Inflammatory macrophage (primary cell): ENCODE measurements around the gene LBHD2.

ENCODE experiments used
- DNase-seq, 2 donors: peaks; one replicate each; pipeline ENCODE4 v3.0.0-alpha.2; 2020 to 2022

The LBHD2 gene

DNA sequence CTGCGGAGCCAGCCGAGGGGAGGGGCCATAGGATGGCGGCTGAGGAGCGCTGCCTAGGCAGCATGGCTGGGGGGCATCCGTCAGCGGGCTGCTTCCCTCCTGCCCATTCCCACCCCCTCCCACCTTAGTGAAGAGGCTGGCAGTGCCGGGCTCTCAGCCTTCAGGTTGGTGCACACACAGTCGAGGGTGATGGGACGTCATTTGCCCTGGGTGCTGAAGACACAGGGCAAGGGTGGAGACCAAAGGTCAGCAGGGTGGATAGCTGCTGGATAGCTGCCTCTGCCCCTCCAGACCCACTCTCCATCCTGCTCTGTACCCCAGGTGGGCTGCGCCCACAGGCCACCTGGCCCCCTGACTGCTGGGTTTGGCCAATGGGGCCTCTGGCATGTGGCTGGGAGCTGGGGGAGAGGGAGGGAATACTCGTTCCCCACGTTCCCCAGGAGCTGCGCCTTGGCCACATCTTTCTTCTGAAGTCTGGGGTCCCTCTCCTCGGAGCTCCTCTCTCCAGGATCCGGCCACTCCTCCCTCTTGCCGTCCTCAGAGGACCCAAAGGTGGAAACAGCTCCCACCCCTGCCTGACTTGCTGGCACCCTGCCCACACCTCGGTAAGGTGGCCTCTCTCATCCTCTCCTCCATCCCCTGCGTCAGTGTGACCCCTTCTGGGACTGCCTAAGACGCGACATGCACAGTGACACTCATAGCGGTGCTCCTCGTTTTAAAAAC is 15.5 kb upstream of the LBHD2 start:
- DNase-seq: no peak

DNA sequence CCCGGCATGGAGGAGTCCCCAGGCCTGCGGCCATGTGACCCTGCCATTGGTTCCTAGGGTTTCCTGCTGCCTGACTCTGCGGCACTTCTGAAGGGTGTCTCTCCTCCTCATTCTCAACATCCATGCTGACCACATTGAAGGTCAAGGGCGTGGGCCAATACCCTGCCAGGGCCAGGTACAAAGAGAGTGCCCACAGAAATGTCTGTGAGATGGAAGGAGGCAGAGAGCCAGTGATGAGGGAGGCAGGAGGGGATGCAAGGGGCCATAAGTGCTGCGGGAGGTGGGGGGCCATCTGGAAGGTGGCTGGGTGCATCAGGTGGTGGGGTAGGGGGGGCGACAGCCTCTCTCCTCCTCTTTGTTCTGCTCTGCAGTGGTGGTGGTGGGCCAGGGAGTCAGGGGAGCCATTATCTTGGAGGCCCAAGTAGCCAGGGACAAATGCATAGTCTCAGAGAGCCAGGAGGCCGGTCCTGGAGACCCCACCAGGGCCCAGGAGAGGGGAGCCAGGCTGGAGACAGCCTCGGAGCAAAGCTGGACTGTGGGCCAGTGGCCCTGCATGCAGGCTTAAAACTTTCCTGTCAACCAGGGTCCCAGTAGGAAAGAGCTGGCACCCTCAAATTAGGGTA is 13.6 kb upstream of the LBHD2 start:
- no peak for DNase-seq

DNA sequence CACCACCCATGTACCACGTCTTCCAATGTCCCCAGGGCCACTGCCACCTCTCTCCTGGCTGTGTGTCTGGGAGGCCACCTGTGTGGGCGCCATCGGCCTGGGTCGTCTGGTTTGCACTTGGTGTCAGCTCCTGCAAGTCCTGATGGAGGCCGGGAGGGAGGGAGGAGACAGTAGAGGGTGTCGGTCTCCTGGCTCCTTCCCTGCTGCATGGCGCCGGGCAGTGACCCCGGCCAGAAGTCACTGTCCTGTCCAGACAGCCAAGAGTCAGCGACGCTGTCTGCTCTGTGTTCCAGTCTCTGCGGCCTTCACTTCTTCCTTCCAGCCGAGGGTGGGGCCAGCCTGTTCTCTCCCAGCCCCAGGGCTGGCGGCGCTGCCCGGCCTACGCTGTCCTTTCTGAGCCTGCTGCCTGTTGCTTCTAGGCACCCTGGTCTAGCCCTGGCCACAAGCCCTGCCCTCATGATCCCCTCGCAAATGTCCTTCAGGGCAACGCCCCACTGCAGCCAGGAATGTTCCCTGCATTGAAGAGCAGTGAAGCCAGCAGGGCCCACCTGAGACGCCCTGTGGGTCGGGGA is 13.0 kb upstream of the LBHD2 start:
- DNase-seq: peak in 1 of 2 donors; percentile 23

DNA sequence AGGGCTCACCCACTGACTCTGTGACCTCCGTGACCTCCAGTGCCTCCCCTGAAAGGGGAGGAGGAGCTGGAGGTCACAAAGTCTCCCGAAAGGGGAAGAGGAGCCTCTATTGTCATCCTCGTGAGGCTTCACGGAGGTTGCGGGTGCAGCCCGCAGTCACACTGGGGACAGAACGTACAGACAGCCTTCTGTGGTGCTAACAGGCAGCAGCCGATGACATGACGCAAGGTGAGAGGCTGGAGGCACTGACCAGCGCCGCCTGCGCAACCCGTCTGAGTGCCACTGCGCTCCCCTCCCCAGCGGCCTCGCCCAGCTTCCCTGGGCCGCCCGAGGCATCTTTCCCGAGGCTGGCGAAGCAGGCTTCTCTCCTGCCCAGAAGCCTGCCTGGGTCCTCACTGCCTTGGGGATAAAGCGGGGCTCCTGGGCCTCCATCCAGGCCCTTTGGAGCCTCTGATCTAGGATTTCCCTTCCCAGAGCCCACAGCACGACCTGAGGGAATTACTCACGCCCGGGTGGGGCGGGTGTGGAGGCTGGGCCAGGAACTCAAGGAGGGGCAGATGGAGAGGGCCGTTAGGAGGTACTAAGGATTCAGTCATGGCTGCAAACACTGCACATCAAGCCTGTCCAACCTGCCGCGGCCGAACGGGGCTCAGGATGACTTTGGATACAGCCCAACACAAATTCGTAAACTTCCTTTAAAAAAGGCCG is 12.3 kb upstream of the LBHD2 start:
- peak; percentile 77 to 79 for DNase-seq

DNA sequence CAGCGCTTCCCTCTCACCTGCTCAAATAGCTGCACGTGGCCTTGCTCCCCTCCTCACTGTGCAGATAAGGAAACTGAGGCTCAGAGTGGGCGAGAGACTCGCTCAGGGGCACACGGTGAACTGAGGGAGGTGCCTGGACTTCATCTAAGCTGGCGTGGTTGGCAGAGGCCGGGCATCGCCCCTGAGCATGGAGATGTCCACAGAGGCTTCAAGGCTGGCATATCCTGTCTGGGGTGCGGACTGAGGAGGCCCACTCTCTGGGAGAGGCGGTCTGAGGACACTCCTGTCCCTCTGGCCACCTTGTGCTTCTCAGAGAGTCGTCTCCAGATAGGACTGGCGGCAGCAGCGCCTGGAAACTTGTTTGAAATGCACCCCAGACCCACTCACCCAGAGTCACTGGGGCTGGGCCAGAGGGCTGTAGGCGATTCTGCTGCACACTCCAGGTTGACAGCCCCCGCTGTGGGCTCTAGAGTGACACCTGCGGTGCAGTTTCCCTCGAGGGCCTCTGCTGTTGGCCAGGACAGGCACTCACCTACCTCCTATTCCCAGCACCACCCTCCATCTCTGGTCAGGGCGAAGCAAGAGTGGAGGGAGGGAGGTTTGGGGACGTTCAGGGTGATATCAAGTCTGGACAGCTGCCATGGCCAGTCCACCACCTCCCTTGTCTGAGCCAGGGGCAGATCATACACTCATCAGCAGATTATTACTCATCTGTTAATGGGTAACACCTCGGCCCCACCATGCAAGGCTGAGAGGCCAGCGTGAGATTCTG is 11.2 kb upstream of the LBHD2 start:
- DNase-seq: peak in 1 of 2 donors; percentile 57

DNA sequence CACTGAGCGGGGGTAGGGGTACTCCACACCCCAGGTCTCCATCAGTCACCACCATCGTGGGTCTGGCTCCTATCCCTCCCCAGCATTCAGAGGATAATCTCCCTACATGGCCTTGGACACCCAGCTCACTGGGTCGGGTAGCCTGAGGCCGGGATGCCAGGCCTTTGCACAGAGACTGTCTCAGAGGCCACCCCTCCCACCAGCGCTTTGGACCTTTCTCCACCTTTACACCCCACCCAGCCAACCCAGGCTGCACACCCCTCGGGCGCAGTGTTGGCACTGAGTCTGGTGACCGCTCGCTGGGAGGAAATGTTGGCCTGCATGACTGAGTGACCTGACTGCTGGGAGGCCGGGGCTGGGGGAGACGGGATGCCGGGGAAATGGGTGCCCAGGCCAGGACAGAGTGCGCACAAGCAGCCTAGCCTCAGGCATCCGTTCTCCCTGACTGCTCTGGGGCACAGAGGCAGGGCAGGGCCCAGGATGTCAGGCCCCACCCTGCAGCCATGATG is 10.6 kb upstream of the LBHD2 start:
- DNase-seq: no peak

DNA sequence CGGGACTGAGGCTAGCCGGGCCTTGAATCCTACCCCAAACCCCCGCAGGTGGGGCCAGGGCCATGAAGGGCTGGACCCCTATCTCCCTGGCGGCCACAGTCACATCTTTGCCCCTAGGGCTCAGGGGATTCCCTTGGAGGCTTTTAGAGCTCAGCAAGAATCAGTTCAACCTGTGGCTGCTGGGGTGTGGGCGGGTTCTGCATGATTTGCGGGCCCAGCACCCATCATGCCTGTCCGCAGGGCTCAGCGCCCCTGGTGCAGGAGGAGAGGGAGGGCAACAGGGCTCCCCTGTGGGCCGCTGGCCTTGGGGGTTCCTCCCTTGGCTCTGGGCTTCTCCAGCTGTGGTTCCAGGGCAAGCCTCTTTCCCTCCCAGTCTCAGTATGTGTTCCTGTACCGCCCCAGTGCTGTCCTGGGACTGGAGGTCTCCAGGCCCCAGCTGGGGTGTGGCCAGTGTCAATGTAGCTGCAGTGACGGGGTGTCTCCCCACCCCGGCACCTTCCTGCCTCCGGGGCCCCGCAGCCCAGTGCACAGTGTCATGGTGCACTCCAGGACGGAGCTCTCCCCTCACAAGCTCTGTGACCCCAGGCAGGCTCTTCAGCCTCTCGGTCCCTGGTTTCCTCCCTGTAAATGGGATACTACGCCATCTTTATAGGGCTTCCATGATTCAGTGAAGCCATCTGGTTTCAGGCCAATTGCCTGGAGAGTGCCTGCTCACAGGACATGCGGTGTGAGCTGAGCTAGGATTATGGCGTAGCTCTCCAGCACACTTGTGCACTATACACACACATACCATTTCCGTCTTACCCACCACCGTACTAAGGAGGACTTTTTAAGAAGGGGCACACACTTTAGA is 9.9 kb upstream of the LBHD2 start:
- DNase-seq: no peak

DNA sequence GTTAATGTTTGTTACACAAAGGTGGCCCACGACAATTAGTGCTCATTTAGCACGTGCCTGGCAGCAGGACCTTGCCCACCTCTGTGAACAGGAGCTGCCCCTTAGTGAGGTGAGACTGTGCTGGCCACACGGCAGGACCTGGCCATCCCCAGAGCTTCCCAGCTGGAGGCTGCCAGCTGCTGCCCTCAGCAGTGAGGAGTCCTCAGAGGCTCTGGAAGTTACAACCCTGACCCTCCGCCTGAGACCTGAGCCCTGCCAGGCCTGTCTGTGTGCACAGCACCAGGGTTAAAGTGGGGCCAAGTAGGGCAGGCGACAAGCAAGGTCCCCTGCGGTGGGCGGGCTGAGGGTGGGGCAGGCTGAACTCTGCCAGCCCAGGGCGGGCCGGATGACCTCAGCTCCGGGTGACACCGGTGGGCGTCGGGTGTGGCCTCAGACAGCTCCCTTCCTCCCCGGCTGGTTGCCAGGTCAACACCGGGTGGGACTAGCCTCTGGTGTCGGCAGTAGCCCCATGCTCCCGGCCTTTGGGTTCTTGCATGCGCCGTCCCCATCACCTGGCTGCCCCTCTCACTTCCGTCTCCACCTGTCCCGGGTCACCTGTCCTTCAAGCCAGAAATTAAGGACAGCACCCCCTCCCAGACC is 9.2 kb upstream of the LBHD2 start:
- peak; percentile 96 to 99 for DNase-seq

DNA sequence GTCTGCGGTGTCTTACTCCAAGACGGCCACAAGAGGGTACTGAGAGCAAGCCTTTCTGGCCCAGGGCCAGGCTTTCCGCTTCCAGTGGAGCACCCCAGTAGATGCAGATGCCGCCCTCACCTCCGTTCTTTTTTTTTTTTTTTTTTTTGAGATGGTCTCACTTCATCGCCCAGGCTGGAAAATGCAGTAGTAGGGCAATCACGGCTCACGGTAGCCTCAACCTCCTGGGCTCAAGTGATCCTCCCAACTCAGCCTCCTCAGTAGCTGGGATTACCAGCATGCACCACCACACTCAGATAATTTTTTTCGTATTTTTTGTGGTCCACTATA is 5.6 kb upstream of the LBHD2 start:
- peak; percentile 71 to 85 for DNase-seq

DNA sequence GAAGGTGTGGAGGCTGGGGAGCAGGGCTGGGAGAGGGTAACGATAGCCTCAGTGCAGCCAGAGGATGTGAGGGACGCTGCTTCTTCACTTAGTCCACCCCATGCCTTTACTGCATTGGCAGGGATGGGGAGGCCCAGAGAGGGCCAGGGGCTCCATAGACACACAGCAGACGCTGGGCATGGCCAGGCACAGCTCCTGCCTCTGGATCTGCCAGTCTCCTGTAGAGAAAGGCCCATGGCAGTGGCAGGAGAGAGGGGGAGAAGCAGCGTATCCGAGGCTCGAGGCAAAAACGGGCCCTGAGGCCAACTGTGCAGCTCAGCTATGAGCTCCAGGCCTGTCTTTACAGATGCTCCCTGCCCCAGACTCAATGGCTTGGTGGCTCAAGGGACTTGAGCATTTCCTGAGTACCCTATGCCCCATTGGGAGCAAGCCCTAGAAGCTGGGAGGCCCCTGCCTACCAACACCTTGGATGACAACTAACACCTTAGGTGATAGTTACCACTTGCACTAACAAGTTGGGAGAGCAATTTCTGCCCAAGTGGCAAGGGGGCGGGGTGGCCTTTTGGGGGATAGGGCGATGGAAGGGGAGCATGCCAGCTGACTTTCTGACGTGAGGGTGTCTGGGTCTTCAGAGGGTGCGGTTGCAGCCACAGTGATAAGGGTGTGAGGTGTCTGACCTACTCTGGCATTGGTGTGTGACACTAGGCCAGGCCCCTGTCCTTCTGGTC is 5.0 kb upstream of the LBHD2 start:
- DNase-seq: no peak

DNA sequence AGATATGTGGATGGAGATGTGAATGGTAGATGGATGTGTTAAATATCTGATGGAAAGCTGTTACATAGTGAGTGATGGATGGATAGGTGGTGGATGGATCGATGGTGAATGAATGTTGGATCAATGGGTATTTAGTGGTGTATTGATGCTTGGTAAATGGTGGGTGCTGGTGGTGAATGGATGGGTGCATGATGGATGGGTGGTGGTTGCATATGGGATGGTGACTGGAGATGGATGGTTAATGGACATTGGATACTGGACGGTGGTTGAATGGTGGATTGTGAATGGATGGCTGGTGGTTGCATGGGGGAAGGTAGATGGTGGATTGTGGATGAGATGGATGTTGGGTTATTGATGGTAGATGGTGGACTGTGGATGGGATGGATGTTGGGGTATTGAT is 2.1 kb upstream of the LBHD2 start:
- no peak for DNase-seq

DNA sequence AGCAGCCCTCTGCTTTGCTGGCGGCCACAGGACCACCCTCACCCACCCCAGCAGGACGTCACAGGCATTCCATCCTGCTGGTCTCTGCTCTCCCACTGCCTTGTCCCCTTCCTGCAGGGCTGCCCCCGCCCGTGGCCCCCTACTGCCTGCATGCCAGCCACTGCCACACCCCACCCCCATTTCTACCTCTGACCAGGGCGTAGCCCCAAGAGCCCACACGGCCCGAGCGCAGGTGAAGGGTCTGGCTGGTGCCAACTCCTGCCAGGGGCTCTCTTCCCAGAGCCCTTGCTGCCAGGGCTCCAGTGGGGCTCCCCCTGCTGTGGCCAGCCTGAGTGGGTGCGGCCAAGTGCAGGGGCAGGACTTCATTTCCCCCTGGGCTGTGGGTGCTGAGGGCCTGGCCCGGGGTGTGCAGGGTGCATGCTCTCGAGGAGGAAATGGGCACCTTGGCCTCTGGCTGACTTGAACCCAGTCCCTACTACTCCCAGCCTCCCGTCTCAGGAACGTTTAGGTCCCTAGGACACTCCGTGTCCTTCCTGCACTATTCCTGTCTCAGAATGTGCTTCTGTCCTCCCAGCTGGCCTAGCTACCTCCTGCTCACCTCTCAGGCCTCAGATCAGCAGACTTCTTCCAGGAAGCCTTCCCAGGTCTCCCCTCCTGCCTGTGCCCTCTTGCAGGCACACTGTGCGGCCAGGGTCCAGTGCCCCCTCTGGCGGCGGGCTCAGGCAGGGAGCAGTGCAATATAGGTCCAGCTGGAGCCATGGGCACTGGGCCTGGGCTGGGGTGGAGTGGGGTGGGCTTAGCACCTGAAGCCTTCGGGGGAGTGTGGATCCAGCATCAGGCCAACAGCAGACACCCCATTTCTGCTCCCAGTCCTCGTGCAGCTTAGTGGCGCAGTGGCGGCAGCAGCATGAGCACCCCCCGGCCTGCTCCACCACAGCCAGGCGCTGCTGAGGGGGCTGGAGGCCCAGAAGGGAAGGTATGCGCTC is 1.4 kb downstream of the LBHD2 start:
- no peak for DNase-seq

DNA sequence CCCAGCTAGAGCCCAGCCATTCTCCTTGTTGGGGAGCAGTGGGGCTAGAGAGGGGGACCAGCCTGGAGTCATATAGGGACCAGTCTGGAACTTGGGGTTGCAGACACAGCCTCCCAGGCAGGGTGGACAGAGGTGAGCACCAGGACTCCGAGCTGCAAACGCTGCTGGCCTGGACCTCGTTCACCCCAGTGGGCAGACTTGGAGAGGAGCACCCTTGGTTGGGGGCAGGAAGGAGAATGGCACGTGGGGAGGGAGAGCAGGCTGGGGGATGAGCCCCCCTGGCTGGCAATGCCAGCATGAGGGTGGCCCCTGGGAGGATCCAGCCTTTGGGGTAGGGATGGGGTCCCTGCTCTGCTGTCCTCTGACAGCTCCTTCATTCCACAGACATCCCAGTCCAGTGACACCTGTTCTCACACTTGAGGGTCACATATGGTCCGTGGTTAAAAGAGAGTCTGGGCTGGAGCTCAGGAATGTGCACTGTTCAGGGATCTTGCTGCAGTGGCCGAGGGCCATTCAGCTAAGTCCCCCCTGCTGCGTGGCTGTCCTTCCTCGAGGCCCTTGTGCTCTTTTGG is 2.8 kb downstream of the LBHD2 start:
- DNase-seq: no peak

DNA sequence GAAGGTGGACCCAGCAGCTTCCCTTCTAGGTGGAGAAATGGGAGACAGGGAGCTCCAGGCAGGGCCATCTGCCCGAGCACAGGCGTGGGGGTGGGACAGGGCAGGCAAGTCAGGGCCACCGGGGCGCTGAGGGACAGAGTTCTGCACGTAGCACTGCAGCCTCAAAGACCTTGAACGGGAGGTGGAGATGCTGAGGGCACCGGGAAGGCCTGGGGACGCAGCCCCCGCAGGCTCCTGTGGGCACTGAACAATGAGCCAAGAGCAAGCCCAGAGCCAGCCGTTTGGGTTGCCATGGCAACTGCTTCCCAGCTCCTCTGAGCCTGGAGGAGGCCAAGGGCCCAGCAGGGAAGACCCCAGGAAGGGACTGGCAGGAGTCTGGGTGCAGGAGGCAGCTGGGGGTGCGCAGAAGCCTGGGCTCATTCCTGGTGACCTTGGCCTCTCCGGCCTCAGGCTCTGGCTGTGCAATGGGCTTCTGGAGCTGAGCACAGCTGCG is 3.4 kb downstream of the LBHD2 start:
- no peak for DNase-seq

DNA sequence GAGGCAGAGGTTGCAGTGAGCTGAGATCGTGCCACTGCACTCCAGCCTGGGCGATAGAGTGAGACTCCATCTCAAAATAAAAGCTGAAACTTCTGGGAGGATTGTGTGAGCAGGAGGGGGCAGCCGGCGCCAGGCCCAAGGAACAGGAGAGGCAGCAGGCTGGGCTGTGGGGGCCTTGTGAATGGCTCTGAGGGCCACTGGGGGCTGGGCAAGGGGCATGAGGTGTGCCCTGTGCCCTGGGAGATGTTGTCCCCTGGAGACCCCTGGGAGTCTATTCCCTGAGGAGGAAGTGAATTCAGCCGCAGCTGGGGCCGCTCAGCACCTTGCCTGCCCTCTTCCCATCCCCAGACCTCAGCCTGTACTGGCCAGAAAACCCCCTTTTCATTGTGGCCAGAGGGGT is 4.9 kb downstream of the LBHD2 start:
- DNase-seq: no peak

DNA sequence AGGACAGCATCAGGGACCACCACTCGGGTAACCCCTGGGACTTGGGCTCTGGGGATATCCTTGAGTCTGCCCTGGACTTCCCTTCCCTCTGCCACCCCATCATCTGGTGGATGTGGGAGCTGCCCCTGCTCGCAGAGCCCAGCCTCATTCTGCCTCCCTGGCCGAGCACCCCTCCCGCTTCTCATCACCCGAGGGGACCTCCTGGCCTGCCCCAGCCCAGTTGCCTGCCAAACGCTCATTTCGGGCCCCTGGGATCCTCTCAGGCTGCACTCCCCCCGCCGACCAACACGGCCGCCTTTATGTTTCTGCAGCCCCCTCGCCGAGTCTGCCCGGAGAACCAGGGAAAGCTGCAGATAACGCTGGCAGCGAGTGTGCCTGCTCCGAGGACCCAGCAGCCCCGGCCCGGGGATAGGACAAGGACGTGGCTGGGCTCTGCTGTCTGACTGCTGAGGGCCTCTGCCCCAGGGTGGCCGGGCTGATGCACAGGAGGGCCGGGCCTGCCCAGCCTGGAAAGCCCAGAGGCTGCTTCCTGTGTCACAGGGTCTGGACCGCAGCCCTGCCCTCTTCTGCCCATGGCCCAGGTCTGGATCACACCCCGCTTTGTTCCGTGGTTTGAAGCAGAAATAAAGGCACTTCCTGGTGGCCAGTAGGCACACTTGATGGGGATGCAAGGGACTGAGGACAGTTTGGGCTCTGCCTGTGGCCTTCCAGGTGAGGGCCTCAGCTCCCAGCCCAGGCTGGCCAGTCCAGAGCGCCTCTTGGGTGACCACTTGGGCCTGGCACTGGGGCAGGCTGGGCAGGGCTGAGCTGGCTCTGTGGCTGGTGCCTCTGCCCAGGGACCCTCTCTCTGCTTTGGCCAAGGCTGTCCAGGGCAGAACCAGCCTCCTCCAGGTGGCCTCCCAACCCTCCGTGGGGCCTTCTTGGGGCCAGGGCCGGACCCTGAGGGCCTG is 5.7 kb downstream of the LBHD2 start:
- no peak for DNase-seq

DNA sequence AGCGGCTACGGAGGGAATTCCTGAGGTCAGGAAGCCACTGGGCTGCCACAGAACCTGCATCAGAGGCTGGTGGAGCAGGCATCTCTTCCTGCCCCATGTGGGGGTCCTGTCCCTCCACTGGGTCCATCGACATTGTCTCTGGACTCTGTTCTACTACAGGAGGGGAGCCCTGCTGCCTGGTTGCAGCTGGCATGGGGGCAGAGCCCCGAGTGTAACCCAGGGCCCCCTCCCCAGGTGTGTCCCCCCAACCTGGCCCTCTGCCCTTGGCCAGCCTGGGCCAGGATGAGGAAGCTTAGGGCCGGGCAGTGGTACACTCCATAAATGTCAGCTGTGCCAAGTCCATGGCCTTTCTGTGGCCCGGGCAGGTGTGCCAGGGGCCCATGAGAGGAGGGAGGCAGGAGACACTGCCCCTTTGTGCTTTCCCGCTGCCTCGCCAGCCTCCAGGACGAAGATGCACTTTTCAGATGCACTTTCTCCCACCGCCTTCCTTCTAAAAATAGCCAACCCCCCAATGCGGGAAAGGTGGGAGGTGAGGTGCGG is 6.5 kb downstream of the LBHD2 start:
- DNase-seq: no peak
